Measurements from ENCODE around the gene KIRREL1.

GRCh38 chr1:157983787-157984186, 9.7 kb upstream of the KIRREL1 start:
- TF ChIP-seq CTCF (conservative IDR thresholded peaks at IDR 0.05), result no peak
- no peak for TF ChIP-seq EZH2 (IDR thresholded peaks at IDR 0.05; ENCODE audit: low read depth)

Measured in PC-9 (cell line).